GM23248 (cell line): Measurements from ENCODE around the gene MCM9. TPM values are rescaled to one million over a fixed set of nuclear protein-coding genes. Genes with fewer than 3 reads are reported as not detected.

Source experiments
- DNase-seq: peaks from one replicate; pipeline ENCODE4 v3.0.0-alpha.2; 2015
- H2AFZ ChIP-seq: fragments of 200-600 bp; sonication (generic); 2 replicates; pipeline ENCODE4 v1.6.1; 2016; ENCODE audit warnings: antibody characterized with exemption
- H3F3A ChIP-seq: fragments of 200-600 bp; sonication (generic); 2 replicates; pipeline ENCODE4 v1.6.1; 2016; ENCODE audit warnings: mild to moderate bottlenecking, antibody characterized with exemption, mixed run types; ENCODE audit not compliant: insufficient read depth
- H3K27ac ChIP-seq: fragments of 200-600 bp; sonication (generic); 2 replicates; pipeline ENCODE4 v1.5.1; 2016; ENCODE audit warnings: mild to moderate bottlenecking
- H3K27me3 ChIP-seq: fragments of 200-600 bp; sonication (generic); replicated peaks from 2 replicates; pipeline ENCODE4 v1.6.1; 2016; ENCODE audit warnings: mild to moderate bottlenecking; ENCODE audit not compliant: insufficient read depth
- H3K36me3 ChIP-seq: fragments of 200-600 bp; sonication (generic); 2 replicates; pipeline ENCODE4 v1.6.1; 2016; ENCODE audit warnings: low read depth, mild to moderate bottlenecking
- H3K4me1 ChIP-seq: fragments of 200-600 bp; sonication (generic); 2 replicates; pipeline ENCODE4 v1.6.1; 2016; ENCODE audit warnings: mild to moderate bottlenecking; ENCODE audit not compliant: insufficient read depth
- H3K4me2 ChIP-seq: fragments of 200-600 bp; sonication (generic); one replicate; pipeline ENCODE4 v1.6.1; 2016; ENCODE audit warnings: mild to moderate bottlenecking; ENCODE audit not compliant: unreplicated experiment
- H3K4me3 ChIP-seq: fragments of 200-600 bp; sonication (generic); 2 replicates; pipeline ENCODE4 v1.5.1; 2016; ENCODE audit warnings: mild to moderate bottlenecking
- H3K79me2 ChIP-seq: fragments of 200-600 bp; sonication (generic); 2 replicates; pipeline ENCODE4 v1.6.1; 2016; ENCODE audit warnings: mild to moderate bottlenecking; ENCODE audit not compliant: insufficient read depth
- H3K9ac ChIP-seq: fragments of 200-600 bp; sonication (generic); 2 replicates; pipeline ENCODE4 v1.6.1; 2016; ENCODE audit warnings: mild to moderate bottlenecking
- H3K9me2 ChIP-seq: fragments of 200-600 bp; sonication (generic); 2 replicates; pipeline ENCODE4 v1.6.1; 2016; ENCODE audit warnings: mixed run types, mild to moderate bottlenecking, moderate library complexity; ENCODE audit not compliant: insufficient read depth
- H3K9me3 ChIP-seq: fragments of 200-600 bp; sonication (generic); one replicate; pipeline ENCODE4 v1.6.1; 2017; ENCODE audit warnings: low read depth
- H4K20me1 ChIP-seq: fragments of 200-600 bp; sonication (generic); 2 replicates; pipeline ENCODE4 v1.6.0; 2016; ENCODE audit not compliant: insufficient read depth
- EZH2 ChIP-seq: fragments of 200-600 bp; sonication (generic); IDR thresholded peaks from 2 replicates; pipeline ENCODE4 v1.6.1; 2018; ENCODE audit warnings: antibody characterized with exemption, mild to moderate bottlenecking; ENCODE audit not compliant: insufficient read depth, poor library complexity, severe bottlenecking
- EZH2phosphoT487 ChIP-seq: fragments of 200-600 bp; sonication (generic); IDR thresholded peaks from 2 replicates; pipeline ENCODE4 v1.6.1; 2018; ENCODE audit warnings: antibody characterized with exemption, moderate library complexity, mild to moderate bottlenecking, low read depth; ENCODE audit not compliant: insufficient read depth
- WGBS, 2 experiments: methylation state at CpG; one replicate each; pipeline ENCODE4 v1.1.6; 2015 to 2017; ENCODE audit warnings: low lambda C conversion rate in 2 of 2, low coverage in 1 of 2; ENCODE audit errors: missing lambda C conversion rate in 2 of 2; 5-methylcytosine and 5-hydroxymethylcytosine counted together
- in situ Hi-C: fragments of 300-500 bp; cut with MboI; formaldehyde crosslinking; loops from 2 replicates; pipeline ENCODE4 v1.15.0; 2020
- polyA plus RNA-seq: library from polyadenylated mRNA; unstranded; fragments of >200 nt; fragmentation: Nextera tagmentation; extraction: Ambion mirVana; gene quantifications from 2 replicates; pipeline ENCODE4 v1.2.1, GENCODE V29; 2016
- total RNA-seq: library from RNA; depleted of rRNA; stranded (reverse); fragments of >200 nt; shearing (Covaris generic); gene quantifications from 2 replicates; pipeline ENCODE4 v1.2.3, GENCODE V29; 2014

The MCM9 gene
- total and polyA plus RNA-seq, 2 experiments from 2014 or later: 3.2 to 6.2 TPM

DNA sequence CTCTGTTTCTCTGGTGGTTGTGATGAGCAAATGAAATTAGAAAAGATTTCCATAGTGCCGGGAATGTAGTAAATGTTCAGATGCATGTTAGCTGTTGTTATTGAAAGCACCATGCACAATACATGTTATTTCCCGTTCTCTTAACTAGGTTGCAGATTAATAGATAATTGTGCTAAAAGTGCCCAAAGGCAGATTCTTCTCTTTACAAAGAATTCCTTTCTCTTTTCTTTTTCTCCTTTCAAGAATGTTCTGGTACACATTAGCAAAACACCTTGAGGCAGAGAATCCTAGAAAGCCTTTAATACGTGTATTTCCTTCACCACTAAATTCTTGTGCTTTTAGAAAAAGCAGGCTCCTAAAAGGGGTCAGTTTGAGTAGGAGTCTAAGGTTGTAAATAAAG lies 162.1 kb downstream of the MCM9 start:
- no peak overlapping the region for H2AFZ ChIP-seq
- no peaks in the 10 kb centered on the region for H3K36me3 ChIP-seq
- no peaks in the 10 kb centered on the region for H3K9me2 ChIP-seq
- H3K27me3 ChIP-seq: no peaks in the 10 kb centered on the region
- DNase-seq: no peak
- in situ Hi-C loops: no loop called here
- peaks cover 13% of the 10 kb centered on the region; the same call in 1 of the 2 replicates for H3K4me1 ChIP-seq
- H3K79me2 ChIP-seq: no peaks in the 10 kb centered on the region
- H3K4me2 ChIP-seq: no peak overlapping the region
- no peaks in the 10 kb centered on the region for H3K9me3 ChIP-seq
- no peak for TF ChIP-seq EZH2phosphoT487
- TF ChIP-seq EZH2: no peak
- no peak overlapping the region for H3K9ac ChIP-seq
- no peak overlapping the region for H3K4me3 ChIP-seq
- 0 out of 2 replicates have a peak, but pooled peaks cover 6% of the 10 kb centered on the region for H3F3A ChIP-seq
- no peak overlapping the region for H3K27ac ChIP-seq
- 87 to 91% methylated on average over 3 of the region's 3 CpGs for WGBS, 2 experiments
- H4K20me1 ChIP-seq: no peaks in the 10 kb centered on the region

DNA sequence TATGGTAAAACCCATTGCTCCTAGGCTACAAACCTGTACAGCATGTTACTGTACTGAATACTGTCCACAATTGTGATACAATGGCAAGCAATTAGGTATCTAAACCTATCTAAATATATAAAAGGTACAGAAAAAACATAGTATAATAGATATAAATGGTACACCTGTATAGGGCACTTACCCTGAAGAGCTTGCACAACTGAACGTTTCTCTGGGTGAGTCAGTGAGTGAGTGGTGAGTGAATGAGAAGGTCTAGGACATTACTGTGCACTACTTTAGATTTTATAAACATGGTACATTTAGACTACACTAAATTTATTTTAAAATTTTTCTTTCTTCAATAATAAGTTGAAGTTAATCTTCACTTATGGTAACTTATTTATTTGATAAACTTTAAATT lies 163.7 kb downstream of the MCM9 start:
- no peaks in the 10 kb centered on the region for H3K9me3 ChIP-seq
- H3K9me2 ChIP-seq: no peaks in the 10 kb centered on the region
- no peak overlapping the region for H3K4me3 ChIP-seq
- DNase-seq: no peak
- no peak overlapping the region for H3K27ac ChIP-seq
- no peaks in the 10 kb centered on the region for H3K79me2 ChIP-seq
- H3K27me3 ChIP-seq: no peaks in the 10 kb centered on the region
- no peak overlapping the region for H3K9ac ChIP-seq
- H3K36me3 ChIP-seq: no peaks in the 10 kb centered on the region
- H4K20me1 ChIP-seq: no peaks in the 10 kb centered on the region
- TF ChIP-seq EZH2phosphoT487 (no peak), EZH2 (no peak)
- no peak overlapping the region for H2AFZ ChIP-seq
- in situ Hi-C loops: no loop called here
- WGBS, 2 experiments: 11 to 16% methylated on average over 1 of the region's 1 CpG
- peaks cover 11% of the 10 kb centered on the region; the same call in 1 of the 2 replicates for H3K4me1 ChIP-seq
- no peak overlapping the region for H3K4me2 ChIP-seq
- 0 out of 2 replicates have a peak, but pooled peaks cover 6% of the 10 kb centered on the region for H3F3A ChIP-seq

- H3K4me1 ChIP-seq: 0 out of 2 replicates have a peak, but pooled peaks cover 8% of the 10 kb centered on the region
- no peaks in the 10 kb centered on the region for H3K9me2 ChIP-seq
- H3K9ac ChIP-seq: no peak overlapping the region
- no peaks in the 10 kb centered on the region for H3K9me3 ChIP-seq
- WGBS, 2 experiments: 61 to 78% methylated on average over 2 of the region's 2 CpGs
- no peaks in the 10 kb centered on the region for H3K36me3 ChIP-seq
- no peak for DNase-seq
- no peaks in the 10 kb centered on the region for H3K79me2 ChIP-seq
- H3F3A ChIP-seq: 0 out of 2 replicates have a peak, but pooled peaks cover 6% of the 10 kb centered on the region
- no peak overlapping the region for H3K27ac ChIP-seq
- in situ Hi-C loops: no loop called here
- no peaks in the 10 kb centered on the region for H3K27me3 ChIP-seq
- H3K4me3 ChIP-seq: no peak overlapping the region
- no peaks in the 10 kb centered on the region for H4K20me1 ChIP-seq
- H2AFZ ChIP-seq: no peak overlapping the region
- no peak for TF ChIP-seq EZH2
- no peak for TF ChIP-seq EZH2phosphoT487
- H3K4me2 ChIP-seq: no peak overlapping the region
Observed at GRCh38 chr6:118770835-118771234, 164.1 kb downstream of the MCM9 start.

- in situ Hi-C loops: no loop called here
- H4K20me1 ChIP-seq: no peaks in the 10 kb centered on the region
- H3K4me2 ChIP-seq: no peak overlapping the region
- no peak for DNase-seq
- H3K9me2 ChIP-seq: no peaks in the 10 kb centered on the region
- no peaks in the 10 kb centered on the region for H3K36me3 ChIP-seq
- WGBS, 2 experiments: 96 to 97% methylated on average over 2 of the region's 2 CpGs
- no peaks in the 10 kb centered on the region for H3K79me2 ChIP-seq
- no peak overlapping the region for H2AFZ ChIP-seq
- no peak for TF ChIP-seq EZH2
- no peak for TF ChIP-seq EZH2phosphoT487
- H3K9ac ChIP-seq: no peak overlapping the region
- peaks cover 10% of the 10 kb centered on the region; the same call in 1 of the 2 replicates for H3K4me1 ChIP-seq
- no peak overlapping the region for H3K4me3 ChIP-seq
- no peaks in the 10 kb centered on the region for H3K27me3 ChIP-seq
- no peaks in the 10 kb centered on the region for H3K9me3 ChIP-seq
- H3F3A ChIP-seq: 0 out of 2 replicates have a peak, but pooled peaks cover 6% of the 10 kb centered on the region
- no peak overlapping the region for H3K27ac ChIP-seq
Observed at GRCh38 chr6:118770112-118770788, 164.7 kb downstream of the MCM9 start.
